Measurements from ENCODE around the gene FLOT1.

Gene FLOT1

DNA sequence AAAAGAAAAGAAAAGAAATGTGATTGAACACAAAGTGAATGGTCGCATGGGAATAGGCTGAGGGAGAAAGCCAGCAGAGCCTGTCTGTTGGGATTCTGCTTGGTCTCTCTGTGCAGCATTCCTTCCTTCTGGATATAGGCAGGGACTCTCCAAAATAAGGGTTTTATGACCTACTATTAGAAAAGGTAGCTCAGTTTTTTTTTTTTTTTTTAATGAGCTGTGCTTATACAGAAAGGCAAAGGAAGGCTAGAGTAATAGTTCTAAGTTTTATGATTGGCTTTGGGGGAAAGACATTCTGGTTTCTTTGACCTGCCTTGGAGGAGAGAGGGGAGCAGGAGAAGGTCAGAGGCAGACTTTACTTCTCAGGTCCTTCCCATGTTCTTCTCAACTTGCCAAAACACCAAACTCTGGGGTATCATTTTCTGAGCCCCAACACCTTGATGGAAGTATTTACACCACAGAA, 20.7 kb upstream of the FLOT1 start:
- Histone ChIP-seq H4K8ac (ENCODE audit: low read depth, low read length) (peak overlapping the region; percentile 84), H2BK120ac (ENCODE audit: insufficient read depth, low read length, poor library complexity) (peak overlapping the region; percentile 99), H3K18ac (ENCODE audit: low read length) (peak overlapping the region; percentile 84), H3K36me3 (ENCODE audit: control insufficient read depth in 1 of 2, insufficient read depth in 2 of 2, low read length in 2 of 2) (no peaks in the 10 kb centered on the region), H3K27ac (ENCODE audit: low read depth, low read length) (peak overlapping the region; percentile 100), H3K79me1 (ENCODE audit: low read length) (peaks cover 65% of the 10 kb centered on the region), H3K4me3 (ENCODE audit: low read depth, low read length) (no peak overlapping the region), H3K4ac (ENCODE audit: low read depth, low read length) (peak overlapping the region; percentile 81), H3K9ac (ENCODE audit: low read length) (no peak overlapping the region), H2AK5ac (ENCODE audit: low read length) (no peak overlapping the region), H3K4me2 (ENCODE audit: low read length) (peak overlapping the region; percentile 24), H3K27me3 (ENCODE audit: insufficient read depth, low read length) (no peaks in the 10 kb centered on the region), H3K4me1 (ENCODE audit: control insufficient read depth in 1 of 2, insufficient read depth in 2 of 2, low read length in 2 of 2) (peaks cover 38 to 49% of the 10 kb centered on the region in 2 experiments), H2BK12ac (ENCODE audit: low read length) (peak overlapping the region; percentile 78), H3K14ac (ENCODE audit: low read length) (peak overlapping the region; percentile 93), H3K23ac (ENCODE audit: low read length) (no peak overlapping the region), H4K12ac (ENCODE audit: low read depth, low read length) (peak overlapping the region; percentile 23), H2AFZ (ENCODE audit: insufficient read depth, low read length, poor library complexity) (no peak overlapping the region), H3K79me2 (ENCODE audit: control insufficient read depth, insufficient read depth, low read length, poor library complexity) (peaks cover 13% of the 10 kb centered on the region), H2BK5ac (ENCODE audit: low read depth, low read length, poor library complexity) (peak overlapping the region; percentile 99), H4K91ac (ENCODE audit: low read depth, low read length) (peak overlapping the region; percentile 100), H3K9me3 (ENCODE audit: insufficient read depth, low read depth, low read length) (peaks cover 3% of the 10 kb centered on the region)
- peak; percentile 46 to 73 for DNase-seq
- WGBS (ENCODE audit: extremely low coverage, insufficient coverage, insufficient read length): no CpG with 5 or more reads among the region's 1 CpG

DNA sequence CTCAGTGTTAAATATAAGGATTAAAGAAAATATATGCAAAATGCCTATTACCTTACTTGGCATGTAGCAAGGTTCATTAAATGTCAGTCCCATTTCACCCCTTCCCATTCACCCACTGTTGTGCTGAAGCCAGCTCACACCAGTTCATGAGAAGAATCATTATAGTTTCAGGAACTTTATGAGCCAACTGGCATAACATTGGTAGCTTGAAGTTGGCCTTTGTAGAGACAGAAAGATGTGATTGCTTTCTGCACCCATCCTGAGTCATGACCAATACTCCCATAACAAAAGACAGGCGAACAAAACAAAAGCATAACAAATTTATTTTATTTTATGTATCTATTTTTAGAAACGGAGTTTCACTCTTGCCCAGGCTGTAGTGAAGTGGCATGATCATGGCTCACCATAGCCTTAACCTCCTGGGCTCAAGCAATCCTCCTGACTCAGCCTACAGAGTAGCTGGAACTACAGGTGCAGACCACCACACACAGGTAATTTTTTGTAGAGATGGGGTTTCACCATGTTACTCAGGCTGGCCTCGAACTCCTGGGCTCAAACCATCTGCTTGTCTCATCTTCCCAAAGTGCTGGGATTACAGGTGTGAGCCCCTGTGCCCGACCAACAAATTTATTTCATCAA, 19.4 kb upstream of the FLOT1 start:
- Histone ChIP-seq H4K91ac (ENCODE audit: low read depth, low read length) (peak overlapping the region; percentile 90), H2BK120ac (ENCODE audit: insufficient read depth, low read length, poor library complexity) (peak overlapping the region; percentile 96), H2BK12ac (ENCODE audit: low read length) (peak overlapping the region; percentile 99), H3K9ac (ENCODE audit: low read length) (no peak overlapping the region), H2BK5ac (ENCODE audit: low read depth, low read length, poor library complexity) (peak overlapping the region; percentile 74), H3K27ac (ENCODE audit: low read depth, low read length) (peak overlapping the region; percentile 78), H3K4me1 (ENCODE audit: control insufficient read depth in 1 of 2, insufficient read depth in 2 of 2, low read length in 2 of 2) (peaks cover 33 to 38% of the 10 kb centered on the region in 2 experiments), H4K12ac (ENCODE audit: low read depth, low read length) (no peak overlapping the region), H2AFZ (ENCODE audit: insufficient read depth, low read length, poor library complexity) (no peak overlapping the region), H3K9me3 (ENCODE audit: insufficient read depth, low read depth, low read length) (peaks cover 3% of the 10 kb centered on the region), H3K36me3 (ENCODE audit: control insufficient read depth in 1 of 2, insufficient read depth in 2 of 2, low read length in 2 of 2) (no peaks in the 10 kb centered on the region), H3K18ac (ENCODE audit: low read length) (peak overlapping the region; percentile 72), H3K27me3 (ENCODE audit: insufficient read depth, low read length) (no peaks in the 10 kb centered on the region), H3K79me2 (ENCODE audit: control insufficient read depth, insufficient read depth, low read length, poor library complexity) (peaks cover 13% of the 10 kb centered on the region), H3K4me2 (ENCODE audit: low read length) (no peak overlapping the region), H2AK5ac (ENCODE audit: low read length) (peak overlapping the region; percentile 71), H4K8ac (ENCODE audit: low read depth, low read length) (peak overlapping the region; percentile 35), H3K14ac (ENCODE audit: low read length) (peak overlapping the region; percentile 59), H3K4me3 (ENCODE audit: low read depth, low read length) (no peak overlapping the region), H3K4ac (ENCODE audit: low read depth, low read length) (peak overlapping the region; percentile 76), H3K79me1 (ENCODE audit: low read length) (peaks cover 57% of the 10 kb centered on the region), H3K23ac (ENCODE audit: low read length) (no peak overlapping the region)
- no peak for DNase-seq
- no CpG with 5 or more reads among the region's 4 CpGs for WGBS (ENCODE audit: extremely low coverage, insufficient coverage, insufficient read length)

DNA sequence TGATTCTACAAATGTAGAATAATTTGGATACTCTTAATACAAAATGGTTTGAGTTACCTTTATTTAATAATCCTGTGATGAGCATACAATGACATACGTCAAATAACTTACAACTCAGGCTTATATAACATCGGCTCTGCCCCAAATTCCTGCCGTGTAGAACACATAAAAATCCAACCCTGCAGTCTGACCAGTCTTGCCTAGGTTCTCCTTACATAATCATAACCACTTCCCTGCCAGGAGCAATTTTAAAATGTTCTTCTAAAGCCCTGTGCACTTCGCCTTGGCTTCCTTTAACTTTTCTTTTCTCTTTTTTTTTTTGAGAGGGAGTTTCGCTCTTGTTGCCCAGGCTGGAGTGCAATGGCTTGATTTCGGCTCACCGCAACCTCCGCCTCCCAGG, 18.1 kb upstream of the FLOT1 start:
- H2BK12ac ChIP-seq (ENCODE audit: low read length): peak overlapping the region; percentile 82
- no CpG with 5 or more reads among the region's 8 CpGs for WGBS (ENCODE audit: extremely low coverage, insufficient coverage, insufficient read length)
- H2AFZ ChIP-seq (ENCODE audit: insufficient read depth, low read length, poor library complexity): no peak overlapping the region
- peak overlapping the region; percentile 55 for H3K14ac ChIP-seq (ENCODE audit: low read length)
- H4K12ac ChIP-seq (ENCODE audit: low read depth, low read length): no peak overlapping the region
- no peak overlapping the region for H3K18ac ChIP-seq (ENCODE audit: low read length)
- H3K36me3 ChIP-seq (ENCODE audit: control insufficient read depth in 1 of 2, insufficient read depth in 2 of 2, low read length in 2 of 2): no peaks in the 10 kb centered on the region
- H2BK120ac ChIP-seq (ENCODE audit: insufficient read depth, low read length, poor library complexity): peak overlapping the region; percentile 73
- H3K4me3 ChIP-seq (ENCODE audit: low read depth, low read length): no peak overlapping the region
- peaks cover 13% of the 10 kb centered on the region for H3K79me2 ChIP-seq (ENCODE audit: control insufficient read depth, insufficient read depth, low read length, poor library complexity)
- no peaks in the 10 kb centered on the region for H3K27me3 ChIP-seq (ENCODE audit: insufficient read depth, low read length)
- H3K9me3 ChIP-seq (ENCODE audit: insufficient read depth, low read depth, low read length): peaks cover 3% of the 10 kb centered on the region
- H3K27ac ChIP-seq (ENCODE audit: low read depth, low read length): peak overlapping the region; percentile 58
- H3K23ac ChIP-seq (ENCODE audit: low read length): no peak overlapping the region
- H3K4ac ChIP-seq (ENCODE audit: low read depth, low read length): no peak overlapping the region
- peak overlapping the region; percentile 90 for H2BK5ac ChIP-seq (ENCODE audit: low read depth, low read length, poor library complexity)
- peak overlapping the region; percentile 92 for H4K91ac ChIP-seq (ENCODE audit: low read depth, low read length)
- H3K4me1 ChIP-seq (ENCODE audit: control insufficient read depth in 1 of 2, insufficient read depth in 2 of 2, low read length in 2 of 2): peaks cover 20 to 30% of the 10 kb centered on the region in 2 experiments
- no peak overlapping the region for H2AK5ac ChIP-seq (ENCODE audit: low read length)
- H3K79me1 ChIP-seq (ENCODE audit: low read length): peaks cover 52% of the 10 kb centered on the region
- H3K9ac ChIP-seq (ENCODE audit: low read length): no peak overlapping the region
- DNase-seq: peak in 1 of 2 donors; percentile 31
- H3K4me2 ChIP-seq (ENCODE audit: low read length): no peak overlapping the region
- H4K8ac ChIP-seq (ENCODE audit: low read depth, low read length): peak overlapping the region; percentile 40

DNA sequence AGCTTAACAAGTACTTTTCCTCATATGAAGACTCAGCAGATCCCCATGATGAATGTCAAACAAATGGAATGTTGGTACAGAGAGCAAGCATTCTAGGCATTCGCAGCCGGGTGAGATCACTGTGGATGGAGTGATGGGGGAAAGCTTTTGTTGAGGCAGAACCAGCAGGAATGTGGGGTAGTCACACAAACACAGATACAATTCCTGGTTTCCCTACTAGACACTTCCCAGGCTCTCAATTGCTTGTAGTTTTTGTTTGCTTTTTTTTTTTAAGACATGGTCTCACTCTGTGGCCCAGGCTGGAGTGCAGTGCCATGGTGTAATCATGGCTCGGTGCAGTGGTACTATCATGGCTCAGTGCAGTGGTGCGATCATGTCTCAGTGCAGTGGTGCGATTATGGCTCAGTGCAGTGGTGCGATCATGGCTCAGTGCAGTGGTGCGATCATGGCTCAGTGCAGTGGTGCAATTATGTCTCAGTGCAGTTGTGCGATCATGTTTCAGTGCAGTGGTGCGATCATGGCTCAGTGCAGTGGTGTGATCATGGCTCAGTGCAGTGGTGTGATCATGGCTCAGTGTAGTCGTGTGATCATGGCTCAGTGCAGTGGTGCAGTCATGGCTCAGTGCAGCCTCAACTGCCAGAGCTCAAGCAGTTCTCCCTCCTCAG, 17.2 kb upstream of the FLOT1 start:
- Histone ChIP-seq H2AK5ac (ENCODE audit: low read length) (peak overlapping the region; percentile 99), H2AFZ (ENCODE audit: insufficient read depth, low read length, poor library complexity) (peak overlapping the region; percentile 93), H2BK5ac (ENCODE audit: low read depth, low read length, poor library complexity) (peak overlapping the region; percentile 98), H3K9ac (ENCODE audit: low read length) (no peak overlapping the region), H3K79me1 (ENCODE audit: low read length) (peaks cover 55% of the 10 kb centered on the region), H3K4me3 (ENCODE audit: low read depth, low read length) (peak overlapping the region; percentile 50), H3K9me3 (ENCODE audit: insufficient read depth, low read depth, low read length) (peaks cover 3% of the 10 kb centered on the region), H3K36me3 (ENCODE audit: control insufficient read depth in 1 of 2, insufficient read depth in 2 of 2, low read length in 2 of 2) (no peaks in the 10 kb centered on the region), H3K18ac (ENCODE audit: low read length) (peak overlapping the region; percentile 98), H3K4ac (ENCODE audit: low read depth, low read length) (peak overlapping the region; percentile 85), H3K23ac (ENCODE audit: low read length) (peak overlapping the region; percentile 5), H3K14ac (ENCODE audit: low read length) (peak overlapping the region; percentile 97), H2BK120ac (ENCODE audit: insufficient read depth, low read length, poor library complexity) (peak overlapping the region; percentile 99), H3K27ac (ENCODE audit: low read depth, low read length) (peak overlapping the region; percentile 96), H3K79me2 (ENCODE audit: control insufficient read depth, insufficient read depth, low read length, poor library complexity) (peaks cover 13% of the 10 kb centered on the region), H2BK12ac (ENCODE audit: low read length) (peak overlapping the region; percentile 100), H3K4me1 (ENCODE audit: control insufficient read depth in 1 of 2, insufficient read depth in 2 of 2, low read length in 2 of 2) (peaks cover 20 to 28% of the 10 kb centered on the region in 2 experiments), H4K91ac (ENCODE audit: low read depth, low read length) (peak overlapping the region; percentile 98), H3K4me2 (ENCODE audit: low read length) (no peak overlapping the region), H4K12ac (ENCODE audit: low read depth, low read length) (peak overlapping the region; percentile 9), H3K27me3 (ENCODE audit: insufficient read depth, low read length) (no peaks in the 10 kb centered on the region), H4K8ac (ENCODE audit: low read depth, low read length) (peak overlapping the region; percentile 72)
- peak; percentile 86 to 92 for DNase-seq
- whole genome bisulfite sequencing (ENCODE audit: extremely low coverage, insufficient coverage, insufficient read length): no CpG with 5 or more reads among the region's 10 CpGs

Measured in trophoblast cell (in vitro differentiated cells and primary cell).